PC-9 (cell line): ENCODE data around the gene PLPP6. TPM values are rescaled to one million over a fixed set of nuclear protein-coding genes. Genes with fewer than 3 reads are reported as not detected.

Source experiments
- BruUV-seq: library from RNA; stranded (reverse); fragments of 400-500 nt; replicated peaks from 2 replicates; lab custom pipeline; 2021; lab: Mats Ljungman, UMichigan
- CTCF ChIA-PET: fragments of 300-600 bp; sonication (Branson Sonifier 250); formaldehyde crosslinking; loops from one replicate; lab custom pipeline; 2022; ENCODE audit warnings: antibody characterized with exemption; lab: Charles Lee
- POLR2A ChIA-PET: fragments of 300-600 bp; sonication (Branson Sonifier 250); formaldehyde crosslinking; loops from one replicate; lab custom pipeline; 2022; ENCODE audit warnings: antibody characterized with exemption; ENCODE audit not compliant: unreplicated experiment; lab: Charles Lee
- DNase-seq, 2 experiments: peaks; one replicate each; pipeline versions ENCODE4 v3.0.0 to v3.0.0-alpha.2; 2015 to 2022; ENCODE audit warnings: mixed read lengths in 1 of 2
- H2AFZ ChIP-seq: fragments of 200-600 bp; sonication (generic); 2 replicates; pipeline ENCODE4 v1.8.1; 2017; ENCODE audit warnings: antibody characterized with exemption
- H3F3A ChIP-seq: fragments of 200-600 bp; sonication (generic); 2 replicates; pipeline ENCODE4 v1.8.1; 2017; ENCODE audit warnings: antibody characterized with exemption, mild to moderate bottlenecking, low read depth; ENCODE audit not compliant: insufficient read depth
- H3K27ac ChIP-seq: fragments of 200-600 bp; sonication (generic); 2 replicates; pipeline ENCODE4 v1.6.1; 2016; ENCODE audit warnings: mixed run types
- H3K27me3 ChIP-seq: fragments of 200-600 bp; sonication (generic); 2 replicates; pipeline ENCODE4 v1.6.1; 2016; ENCODE audit warnings: low read depth, mixed run types; ENCODE audit not compliant: insufficient read depth
- H3K36me3 ChIP-seq: fragments of 200-600 bp; sonication (generic); 2 replicates; pipeline ENCODE4 v1.6.1; 2016; ENCODE audit warnings: low read depth, mixed run types
- H3K4me1 ChIP-seq: fragments of 200-600 bp; sonication (generic); replicated peaks from 2 replicates; pipeline ENCODE4 v1.6.1; 2016; ENCODE audit warnings: mixed run types; ENCODE audit not compliant: insufficient read depth
- H3K4me2 ChIP-seq: fragments of 200-600 bp; sonication (generic); 2 replicates; pipeline ENCODE4 v1.6.1; 2017; ENCODE audit warnings: mixed run types
- H3K4me3 ChIP-seq: fragments of 200-600 bp; sonication (generic); 2 replicates; pipeline ENCODE4 v1.6.1; 2016; ENCODE audit warnings: mixed run types
- H3K79me2 ChIP-seq: fragments of 200-600 bp; sonication (generic); 2 replicates; pipeline ENCODE4 v1.6.1; 2017; ENCODE audit warnings: low read depth, mixed run types
- H3K9me2 ChIP-seq: fragments of 200-600 bp; sonication (generic); 2 replicates; pipeline ENCODE4 v1.8.1; 2017; ENCODE audit warnings: mild to moderate bottlenecking; ENCODE audit not compliant: insufficient read depth
- H3K9me3 ChIP-seq: fragments of 200-600 bp; sonication (generic); 2 replicates; pipeline ENCODE4 v1.8.1; 2016; ENCODE audit warnings: low read depth; ENCODE audit not compliant: insufficient read depth
- H4K20me1 ChIP-seq: fragments of 200-600 bp; sonication (generic); 2 replicates; pipeline ENCODE4 v1.8.1; 2017; ENCODE audit not compliant: insufficient read depth
- CTCF ChIP-seq: fragments of 200-600 bp; sonication (generic); conservative IDR thresholded peaks from 2 replicates; pipeline ENCODE4 v1.6.1; 2017; ENCODE audit warnings: mixed run types, antibody characterized with exemption, mild to moderate bottlenecking, moderate library complexity
- EZH2 ChIP-seq: fragments of 200-600 bp; sonication (generic); IDR thresholded peaks from 2 replicates; pipeline ENCODE4 v1.8.0; 2017; ENCODE audit warnings: antibody characterized with exemption, low read depth
- intact Hi-C: fragments of 100-400 bp; cut with micrococcal nuclease; formaldehyde crosslinking; loops from one replicate; pipeline ENCODE4 v1.10.0; 2022; ENCODE audit not compliant: unreplicated experiment
- total RNA-seq: library from RNA; stranded (reverse); gene quantifications from 2 replicates; pipeline ENCODE4 v1.2.3, GENCODE V29; 2021

PLPP6 gene
- total RNA-seq, 1 experiment from 2014 or later: 5.9 TPM

- no peaks in the 10 kb centered on the region for H4K20me1 ChIP-seq
- BruUV-seq: no TSS peak
- no peak for DNase-seq
- CTCF ChIA-PET: no interaction called here
- intact Hi-C loops: no loop called here
- no peak overlapping the region for H2AFZ ChIP-seq
- H3F3A ChIP-seq: no peaks in the 10 kb centered on the region
- TF ChIP-seq CTCF (no peak), EZH2 (no peak)
- H3K36me3 ChIP-seq: no peaks in the 10 kb centered on the region
- no peaks in the 10 kb centered on the region for H3K79me2 ChIP-seq
- no peaks in the 10 kb centered on the region for H3K9me2 ChIP-seq
- no peak overlapping the region for H3K4me3 ChIP-seq
- H3K4me1 ChIP-seq: no peaks in the 10 kb centered on the region
- H3K27ac ChIP-seq: no peak overlapping the region
- POLR2A ChIA-PET: no interaction called here
- H3K9me3 ChIP-seq: no peaks in the 10 kb centered on the region
- H3K4me2 ChIP-seq: no peak overlapping the region
- H3K27me3 ChIP-seq: no peaks in the 10 kb centered on the region
Observed at GRCh38 chr9:4630836-4631235, 31.3 kb upstream of the PLPP6 start.

- CTCF ChIA-PET: interaction anchor here (0.6 kb wide), 1 partner anchor 1796 kb away, joined by 4 read pairs; no protein-coding TSS in a partner anchor
- Histone ChIP-seq H3K79me2 (no peaks in the 10 kb centered on the region), H3F3A (no peaks in the 10 kb centered on the region), H4K20me1 (no peaks in the 10 kb centered on the region), H2AFZ (no peak overlapping the region), H3K4me1 (no peaks in the 10 kb centered on the region), H3K27ac (no peak overlapping the region), H3K36me3 (no peaks in the 10 kb centered on the region), H3K4me3 (no peak overlapping the region), H3K9me2 (no peaks in the 10 kb centered on the region), H3K4me2 (no peak overlapping the region), H3K27me3 (no peaks in the 10 kb centered on the region), H3K9me3 (no peaks in the 10 kb centered on the region)
- intact Hi-C loops: no loop called here
- POLR2A ChIA-PET: no interaction called here
- DNase-seq: no peak
- BruUV-seq: no TSS peak
- no peak for TF ChIP-seq EZH2
- TF ChIP-seq CTCF: no peak
Observed at GRCh38 chr9:4638968-4639367, 23.1 kb upstream of the PLPP6 start.

GRCh38 chr9:4639420-4639819, 22.7 kb upstream of the PLPP6 start:
- no peaks in the 10 kb centered on the region for H3K36me3 ChIP-seq
- no peak overlapping the region for H3K27ac ChIP-seq
- H4K20me1 ChIP-seq: no peaks in the 10 kb centered on the region
- no peaks in the 10 kb centered on the region for H3K79me2 ChIP-seq
- POLR2A ChIA-PET: no interaction called here
- CTCF ChIA-PET: interaction anchor here (0.6 to 1.1 kb wide), 2 partner anchors 257 to 1796 kb away, joined by 3 to 4 read pairs; no protein-coding TSS in a partner anchor
- DNase-seq: no peak
- no peak for TF ChIP-seq CTCF
- no peak for TF ChIP-seq EZH2
- no peak overlapping the region for H3K4me3 ChIP-seq
- H3K4me1 ChIP-seq: no peaks in the 10 kb centered on the region
- H3F3A ChIP-seq: no peaks in the 10 kb centered on the region
- H3K9me2 ChIP-seq: no peaks in the 10 kb centered on the region
- no peak overlapping the region for H3K4me2 ChIP-seq
- no peak overlapping the region for H2AFZ ChIP-seq
- H3K27me3 ChIP-seq: no peaks in the 10 kb centered on the region
- no peaks in the 10 kb centered on the region for H3K9me3 ChIP-seq
- no TSS peak for BruUV-seq
- intact Hi-C loops: no loop called here
